ENCODE measurements around the gene RBM20. TPM values are rescaled to one million over a fixed set of nuclear protein-coding genes. Genes with fewer than 3 reads are reported as not detected.

Gene RBM20
- total RNA-seq, 4 donors from 2014 or later = 0.62 to 7.4 (median 3.9) TPM

DNA sequence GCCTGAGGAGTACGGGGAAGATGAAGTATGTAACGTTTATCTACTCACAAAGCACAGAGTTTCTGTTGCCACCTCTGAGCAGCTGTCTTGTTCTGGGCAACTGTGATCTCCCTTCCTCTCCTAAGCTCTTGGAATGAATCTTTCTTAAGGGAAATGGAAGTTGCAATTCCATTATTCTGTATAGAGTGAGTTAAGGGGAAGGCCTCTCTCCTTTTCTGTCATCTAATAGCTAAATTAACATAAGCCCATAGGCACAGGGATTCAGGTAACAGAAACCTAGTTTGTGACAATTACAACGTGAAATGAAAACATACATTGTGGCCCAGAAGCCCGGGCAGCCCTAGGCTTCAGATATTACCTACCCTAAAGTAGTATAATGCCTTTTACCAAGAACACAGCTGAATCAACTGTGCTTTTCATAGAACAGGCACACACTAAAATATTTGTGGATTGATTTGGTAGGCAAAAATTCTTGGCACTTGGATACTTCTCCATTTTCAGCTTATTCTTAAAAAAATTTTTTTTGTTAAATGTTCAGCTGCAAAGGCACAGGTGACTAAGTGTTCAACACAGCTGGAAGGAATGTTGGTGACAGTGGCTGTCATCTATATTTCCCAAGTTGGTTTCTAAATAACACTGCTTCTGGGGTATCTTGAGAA, 223.8 kb downstream of the RBM20 start:
- H3K4me3 ChIP-seq = no peak overlapping the region
- H3K27me3 ChIP-seq = no peaks in the 10 kb centered on the region
- H3K27ac ChIP-seq = peak overlapping the region in 3 of 4 donors; percentile 13 to 46 (median 33)
- no peaks in the 10 kb centered on the region for H3K9me3 ChIP-seq
- 50 to 72% methylated on average over 3 to 4 of the region's 4 CpGs for WGBS, 2 donors (ENCODE audit: low coverage in 1 of 2)
- H3K4me1 ChIP-seq = peaks cover 0 to 32% (median 10%) of the 10 kb centered on the region in 3 donors
- no peak for ATAC-seq
- no peaks in the 10 kb centered on the region for H3K36me3 ChIP-seq
- TF ChIP-seq, protein P1, sequence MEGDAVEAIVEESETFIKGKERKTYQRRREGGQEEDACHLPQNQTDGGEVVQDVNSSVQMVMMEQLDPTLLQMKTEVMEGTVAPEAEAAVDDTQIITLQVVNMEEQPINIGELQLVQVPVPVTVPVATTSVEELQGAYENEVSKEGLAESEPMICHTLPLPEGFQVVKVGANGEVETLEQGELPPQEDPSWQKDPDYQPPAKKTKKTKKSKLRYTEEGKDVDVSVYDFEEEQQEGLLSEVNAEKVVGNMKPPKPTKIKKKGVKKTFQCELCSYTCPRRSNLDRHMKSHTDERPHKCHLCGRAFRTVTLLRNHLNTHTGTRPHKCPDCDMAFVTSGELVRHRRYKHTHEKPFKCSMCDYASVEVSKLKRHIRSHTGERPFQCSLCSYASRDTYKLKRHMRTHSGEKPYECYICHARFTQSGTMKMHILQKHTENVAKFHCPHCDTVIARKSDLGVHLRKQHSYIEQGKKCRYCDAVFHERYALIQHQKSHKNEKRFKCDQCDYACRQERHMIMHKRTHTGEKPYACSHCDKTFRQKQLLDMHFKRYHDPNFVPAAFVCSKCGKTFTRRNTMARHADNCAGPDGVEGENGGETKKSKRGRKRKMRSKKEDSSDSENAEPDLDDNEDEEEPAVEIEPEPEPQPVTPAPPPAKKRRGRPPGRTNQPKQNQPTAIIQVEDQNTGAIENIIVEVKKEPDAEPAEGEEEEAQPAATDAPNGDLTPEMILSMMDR (IDR thresholded peaks at IDR 0.05) = no peak
- no peak for TF ChIP-seq POLR2A (IDR thresholded peaks at IDR 0.05)
- TF ChIP-seq EP300 (IDR thresholded peaks at IDR 0.05) = no peak
- TF ChIP-seq POLR2AphosphoS5 (IDR thresholded peaks at IDR 0.05) = no peak

DNA sequence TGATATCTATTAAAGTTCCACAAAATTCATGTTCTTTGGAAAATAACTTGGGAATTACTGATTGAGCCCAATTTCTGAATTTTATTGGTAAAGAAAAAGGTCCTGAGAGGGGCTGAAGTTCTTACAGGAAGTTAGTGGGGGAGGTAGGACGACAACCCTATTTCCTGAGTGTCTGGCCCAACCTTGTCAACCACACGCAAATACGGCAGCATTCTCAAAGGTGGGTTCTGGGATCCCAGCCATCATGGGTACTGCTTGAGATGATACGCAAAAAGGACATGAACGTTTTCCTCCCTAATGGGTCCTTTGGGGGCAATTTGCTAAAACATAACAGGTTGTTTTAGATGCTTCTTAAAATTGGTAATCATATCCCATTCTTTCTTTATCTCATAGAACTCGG, 224.8 kb downstream of the RBM20 start:
- H3K27ac ChIP-seq = no peak overlapping the region
- peaks cover 0 to 38% (median 10%) of the 10 kb centered on the region in 3 donors for H3K4me1 ChIP-seq
- no peaks in the 10 kb centered on the region for H3K27me3 ChIP-seq
- TF ChIP-seq POLR2A (IDR thresholded peaks at IDR 0.05) (no peak), EP300 (IDR thresholded peaks at IDR 0.05) (no peak), POLR2AphosphoS5 (IDR thresholded peaks at IDR 0.05) (no peak)
- TF ChIP-seq, protein P1 (IDR thresholded peaks at IDR 0.05) = no peak
- H3K36me3 ChIP-seq = no peaks in the 10 kb centered on the region
- no peak for ATAC-seq
- H3K4me3 ChIP-seq = no peak overlapping the region
- 82 to 89% methylated on average over 6 of the region's 6 CpGs for WGBS, 2 donors (ENCODE audit: low coverage in 1 of 2)
- no peaks in the 10 kb centered on the region for H3K9me3 ChIP-seq

- H3K27ac ChIP-seq = peak overlapping the region; percentile 52 to 100 (median 96)
- 60 to 62% methylated on average over 11 to 12 of the region's 13 CpGs for WGBS, 2 donors (ENCODE audit: low coverage in 1 of 2)
- H3K4me3 ChIP-seq = peak overlapping the region in 1 of 2 donors; percentile 76
- no peaks in the 10 kb centered on the region for H3K9me3 ChIP-seq
- TF ChIP-seq, protein P1 (IDR thresholded peaks at IDR 0.05) = no peak
- no peak for TF ChIP-seq POLR2A (IDR thresholded peaks at IDR 0.05)
- ATAC-seq = no peak
- no peaks in the 10 kb centered on the region for H3K36me3 ChIP-seq
- H3K4me1 ChIP-seq = peaks cover 0 to 38% (median 7%) of the 10 kb centered on the region in 3 donors
- no peaks in the 10 kb centered on the region for H3K27me3 ChIP-seq
These were observed 226.7 kb downstream of the RBM20 start for GRCh38 chr10:110870823-110871297.

GRCh38 chr10:110871298-110872084, 227.4 kb downstream of the RBM20 start, which contains the start of gene PDCD4:
Gene PDCD4, plus strand, starts transcription at chr10:110871928. Its CDS starts 4,100 bp downstream, at chr10:110876028.
- TF ChIP-seq POLR2A (IDR thresholded peaks at IDR 0.05) (peak; percentile 85 to 87), EP300 (IDR thresholded peaks at IDR 0.05) (no peak), POLR2AphosphoS5 (IDR thresholded peaks at IDR 0.05) (peak; percentile 95)
- Histone ChIP-seq H3K4me1 (peaks cover 0 to 40% (median 7%) of the 10 kb centered on the region in 3 donors), H3K27ac (peak within 1 kb of the TSS; percentile 84 to 100 (median 96)), H3K4me3 (peak within 1 kb of the TSS; percentile 74 to 76), H3K36me3 (peaks cover 0 to 4% of the 10 kb centered on the region in 2 donors), H3K9me3 (no peaks in the 10 kb centered on the region), H3K27me3 (no peaks in the 10 kb centered on the region)
- ATAC-seq = peak; percentile 97
- 2 to 11% methylated on average over 4 to 21 of the region's 47 CpGs for WGBS, 2 donors (ENCODE audit: low coverage in 1 of 2)

All from gastroesophageal sphincter (tissue), 4 donors.